HEK293T (cell line): ENCODE results near the gene SLC34A1.
A peak's percentile ranks its signal among the peaks of the same experiment; 100 is the strongest.

Experiments
- CTCF ChIA-PET: fragments of 350-600 bp; formaldehyde crosslinking; extraction: SDS; loops from one replicate; lab custom pipeline; 2021; ENCODE audit warnings: antibody characterized with exemption, inconsistent platforms; lab: Yijun Ruan, JAX
- POLR2A ChIA-PET: fragments of 350-600 bp; formaldehyde crosslinking; extraction: SDS; loops from one replicate; lab custom pipeline; 2020; ENCODE audit warnings: antibody characterized with exemption, inconsistent platforms; lab: Yijun Ruan, JAX
- DNase-seq: peaks from one replicate; pipeline ENCODE4 v3.0.0; 2012; ENCODE audit warnings: mixed read lengths; ENCODE audit errors: extremely low spot score
- ARNT ChIP-seq: fragments of 450-650 bp; IDR thresholded peaks from 2 replicates; pipeline ENCODE4 v1.6.1; 2017; ENCODE audit warnings: mild to moderate bottlenecking
- BHLHE40 ChIP-seq: fragments of 450-650 bp; IDR thresholded peaks from 2 replicates; pipeline ENCODE4 v1.6.1; 2016; ENCODE audit warnings: mild to moderate bottlenecking, moderate library complexity, borderline replicate concordance
- CTBP1 ChIP-seq: fragments of 450-650 bp; IDR thresholded peaks from 2 replicates; pipeline ENCODE4 v1.6.1; 2016; ENCODE audit warnings: borderline replicate concordance
- ELF4 ChIP-seq: fragments of 450-650 bp; IDR thresholded peaks from 2 replicates; pipeline ENCODE4 v1.6.1; 2017; ENCODE audit warnings: antibody characterized with exemption
- FOXA1 ChIP-seq: fragments of 450-650 bp; IDR thresholded peaks from 2 replicates; pipeline ENCODE4 v1.6.1; 2016; ENCODE audit warnings: mild to moderate bottlenecking
- FOXK2 ChIP-seq: fragments of 450-650 bp; IDR thresholded peaks from 2 replicates; pipeline ENCODE4 v1.6.1; 2016; ENCODE audit warnings: mild to moderate bottlenecking
- FOXM1 ChIP-seq: fragments of 450-650 bp; IDR thresholded peaks from 2 replicates; pipeline ENCODE4 v1.6.1; 2017; ENCODE audit warnings: mild to moderate bottlenecking, borderline replicate concordance
- HDGF ChIP-seq: fragments of 450-650 bp; IDR thresholded peaks from 2 replicates; pipeline ENCODE4 v1.6.1; 2017; ENCODE audit warnings: antibody characterized with exemption, borderline replicate concordance
- L3MBTL2 ChIP-seq: fragments of 450-650 bp; conservative IDR thresholded peaks from 2 replicates; pipeline ENCODE4 v1.6.1; 2016; ENCODE audit warnings: mild to moderate bottlenecking
- LEF1 ChIP-seq: fragments of 450-650 bp; IDR thresholded peaks from 2 replicates; pipeline ENCODE4 v1.6.1; 2017; ENCODE audit warnings: mild to moderate bottlenecking, borderline replicate concordance
- NFRKB ChIP-seq: fragments of 450-650 bp; IDR thresholded peaks from 2 replicates; pipeline ENCODE4 v1.6.1; 2016; ENCODE audit warnings: mild to moderate bottlenecking, moderate library complexity
- PKNOX1 ChIP-seq: fragments of 450-650 bp; IDR thresholded peaks from 2 replicates; pipeline ENCODE4 v1.6.1; 2016
- SP1 ChIP-seq: fragments of 450-650 bp; IDR thresholded peaks from 2 replicates; pipeline ENCODE4 v1.6.1; 2017
- SUZ12 ChIP-seq: fragments of 450-650 bp; IDR thresholded peaks from 2 replicates; pipeline ENCODE4 v1.6.1; 2016; ENCODE audit warnings: mild to moderate bottlenecking
- TARDBP ChIP-seq: fragments of 450-650 bp; IDR thresholded peaks from 2 replicates; pipeline ENCODE4 v1.6.1; 2016
- ZNF384 ChIP-seq: fragments of 450-650 bp; IDR thresholded peaks from 2 replicates; pipeline ENCODE4 v1.6.1; 2016

SLC34A1 gene

DNA sequence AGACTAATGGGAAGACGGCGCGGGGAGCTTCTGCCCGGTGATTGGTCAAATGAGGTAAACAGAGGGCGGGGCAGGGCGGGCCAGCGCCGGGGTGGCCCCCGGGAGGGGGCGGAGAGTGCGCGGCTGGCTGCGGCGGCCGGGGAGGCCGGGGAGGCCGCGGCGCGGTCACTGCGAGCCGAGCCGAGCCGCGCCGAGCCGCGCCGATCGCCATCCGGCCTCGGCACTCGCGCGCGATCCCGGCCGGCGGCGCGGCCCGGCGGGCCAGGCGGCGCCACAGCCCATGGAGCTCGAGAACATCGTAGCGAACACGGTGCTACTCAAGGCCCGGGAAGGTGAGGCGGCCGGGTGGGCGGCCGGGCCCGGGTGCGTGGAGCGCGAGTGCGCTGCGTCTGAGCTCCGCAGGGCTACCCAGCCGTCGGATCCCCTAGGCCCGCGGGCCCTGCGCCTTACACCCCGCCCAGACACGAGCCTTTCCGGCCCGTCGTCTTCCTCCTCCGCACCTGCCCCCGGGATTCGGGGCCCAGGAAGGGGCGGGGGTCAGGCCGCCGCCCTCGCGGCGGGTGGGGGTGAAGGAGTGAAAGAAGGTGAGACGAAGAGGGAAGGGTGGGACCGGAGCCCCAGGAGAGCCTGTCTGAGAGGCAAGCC, 42.5 kb downstream of the SLC34A1 start, which contains the start of gene GRK6:
Gene GRK6, plus strand, starts transcription at position 111 of the 645 bp plus-strand sequence. Its CDS starts 170 bp downstream, at position 281.
- DNase-seq, result no peak
- POLR2A ChIA-PET, result interaction anchor here (0.6 to 4.7 kb wide), 28 partner anchors 11 to 125 kb away, joined by 3 to 69 read pairs (median 5); partner anchors contain the start of genes DBN1, F12, LMAN2 and PDLIM7
- CTCF ChIA-PET, result interaction anchor here (0.6 to 3.2 kb wide), 6 partner anchors 11 to 79 kb away, joined by 3 to 23 read pairs (median 4); no protein-coding TSS in a partner anchor

DNA sequence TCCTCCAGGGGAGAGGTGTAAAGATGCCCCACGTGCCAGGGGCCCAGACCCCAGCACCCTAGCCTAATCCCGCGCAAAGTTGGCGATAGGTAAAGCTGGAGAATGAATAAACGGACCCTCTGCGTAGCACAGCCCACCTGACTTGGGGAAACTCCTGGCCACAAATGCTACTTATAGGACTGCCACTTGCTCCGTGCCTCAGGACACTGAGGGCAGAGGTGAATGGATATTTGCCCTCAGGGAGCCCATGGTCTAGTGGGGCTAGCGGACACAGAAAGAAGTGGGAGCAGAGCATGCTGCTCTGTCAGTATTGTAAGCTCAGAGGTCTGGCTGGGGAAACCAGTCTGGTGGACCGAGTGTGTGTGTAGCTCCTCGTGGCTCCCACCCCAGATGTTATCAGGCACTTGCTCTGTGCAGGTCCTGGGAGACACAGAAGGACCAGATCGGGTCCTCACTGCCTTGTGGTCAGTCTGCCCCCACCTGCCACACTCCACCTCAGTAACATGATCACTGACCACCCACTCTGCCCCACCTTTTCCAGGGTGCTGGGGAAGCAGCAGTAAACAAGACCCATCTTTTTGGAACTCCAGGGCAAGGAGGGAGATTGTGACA, 43.1 kb downstream of the SLC34A1 start:
- ChIA-PET POLR2A (interaction anchor here (0.6 to 4.7 kb wide), 18 partner anchors 10 to 125 kb away, joined by 3 to 69 read pairs (median 6); partner anchors contain the start of genes F12, LMAN2 and PRR7), CTCF (interaction anchor here (0.6 to 3.2 kb wide), 4 partner anchors 10 to 65 kb away, joined by 3 to 23 read pairs (median 6); no protein-coding TSS in a partner anchor)
- TF ChIP-seq FOXK2, result no peak
- TF ChIP-seq L3MBTL2, result peak; percentile 95
- no peak for TF ChIP-seq HDGF
- DNase-seq, result no peak

More for the DNA sequence above, 42.5 kb downstream of the SLC34A1 start, which contains the start of gene GRK6:
- no peak for TF ChIP-seq BHLHE40
- TF ChIP-seq FOXA1, result no peak
- TF ChIP-seq ARNT, result no peak; the same call in 1 of the 2 replicates
- TF ChIP-seq FOXM1, result peak; percentile 94
- TF ChIP-seq SUZ12, result no peak
- no peak for TF ChIP-seq LEF1
- no peak for TF ChIP-seq ZNF384

DNA sequence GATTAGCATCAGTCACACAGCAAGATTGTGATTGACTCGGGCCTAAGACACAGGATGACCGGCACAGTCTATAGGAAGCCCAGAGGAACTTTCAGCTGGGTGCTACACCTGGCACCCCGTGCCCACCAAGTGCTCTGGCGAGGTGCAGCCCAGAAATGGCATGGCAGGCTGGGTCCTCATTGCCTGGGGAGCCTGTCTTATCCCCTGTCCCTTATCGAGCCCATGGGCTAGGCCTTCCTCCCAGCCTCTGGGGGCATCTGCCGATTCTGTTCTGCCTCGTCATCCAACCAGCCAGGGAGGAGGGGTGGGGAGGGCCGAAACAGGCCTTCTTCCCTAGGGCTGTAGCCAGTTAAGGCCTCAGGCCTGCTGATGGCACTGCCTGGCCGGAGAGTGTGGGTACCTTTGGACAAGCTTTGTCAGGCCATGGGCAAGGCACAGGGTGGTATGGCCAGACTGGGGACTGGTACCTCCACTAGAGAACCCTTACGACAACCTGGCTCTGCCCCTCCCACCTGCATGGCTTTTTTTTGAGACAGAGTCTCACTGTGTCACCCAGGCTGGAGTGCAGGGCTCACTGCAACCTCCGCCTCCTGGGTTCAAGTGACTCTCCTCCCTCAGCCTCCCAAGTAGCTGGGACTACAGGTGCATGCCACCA, 43.8 kb downstream of the SLC34A1 start:
- ChIA-PET POLR2A (interaction anchor here (0.6 to 4.7 kb wide), 13 partner anchors 9 to 115 kb away, joined by 3 to 69 read pairs (median 6); partner anchors contain the start of genes F12 and PRR7), CTCF (interaction anchor here (0.6 to 3.2 kb wide), 4 partner anchors 10 to 24 kb away, joined by 3 to 23 read pairs (median 4); no protein-coding TSS in a partner anchor)
- TF ChIP-seq CTBP1 (no peak), ELF4 (no peak), SUZ12 (no peak), FOXM1 (no peak)
- DNase-seq, result no peak

DNA sequence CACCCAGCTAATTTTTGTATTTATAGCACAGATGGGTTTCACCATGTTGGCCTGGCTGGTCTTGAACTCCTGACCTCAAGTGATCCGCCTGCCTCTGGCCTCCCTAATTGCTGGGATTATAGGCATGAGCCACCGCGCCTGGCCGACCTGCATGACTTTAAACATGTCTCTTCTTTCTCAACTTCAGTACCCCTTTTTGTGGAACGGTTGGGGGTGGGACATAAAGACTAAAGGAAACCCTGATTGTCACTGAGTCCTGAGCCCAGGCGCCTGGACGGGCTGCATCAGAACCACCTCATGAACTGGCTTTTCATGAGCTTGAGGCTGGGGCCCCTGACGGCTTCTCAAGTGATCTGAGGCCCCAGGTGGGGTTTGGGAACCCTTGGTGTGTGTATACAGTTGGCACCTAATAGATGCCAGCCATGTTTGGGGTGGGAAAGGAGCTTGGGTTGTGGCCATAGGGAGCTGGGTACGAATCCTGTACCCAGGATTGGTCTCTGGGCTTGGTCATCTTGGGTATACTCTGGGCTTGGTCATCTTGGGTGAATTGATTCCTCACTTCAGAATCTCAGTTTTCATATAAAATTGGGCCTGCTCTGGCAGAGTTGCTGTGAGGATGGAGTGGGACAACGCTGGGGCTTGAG, 44.5 kb downstream of the SLC34A1 start:
- TF ChIP-seq NFRKB, result no peak
- no peak for TF ChIP-seq FOXM1
- TF ChIP-seq ARNT, result no peak
- no peak for TF ChIP-seq FOXK2
- TF ChIP-seq SUZ12, result no peak
- no peak for TF ChIP-seq BHLHE40
- POLR2A ChIA-PET, result interaction anchor here (0.6 to 1.9 kb wide), 5 partner anchors 13 to 76 kb away, joined by 3 to 8 read pairs (median 3); no protein-coding TSS in a partner anchor
- CTCF ChIA-PET, result interaction anchor here (0.6 to 0.8 kb wide), 2 partner anchors 13 to 25 kb away, joined by 3 read pairs; no protein-coding TSS in a partner anchor
- no peak for DNase-seq

GRCh38 chr5:177429248-177430040, 45.2 kb downstream of the SLC34A1 start:
- CTCF ChIA-PET, result interaction anchor here (0.6 to 0.8 kb wide), 3 partner anchors 25 to 120 kb away, joined by 3 read pairs; no protein-coding TSS in a partner anchor
- TF ChIP-seq FOXM1, result no peak
- no peak for TF ChIP-seq SP1
- no peak for TF ChIP-seq PKNOX1
- no peak for TF ChIP-seq ELF4
- no peak for TF ChIP-seq ARNT
- no peak for TF ChIP-seq HDGF
- TF ChIP-seq FOXK2, result no peak
- TF ChIP-seq FOXA1, result no peak
- TF ChIP-seq LEF1, result no peak
- no peak for TF ChIP-seq TARDBP
- TF ChIP-seq L3MBTL2, result no peak
- no peak for TF ChIP-seq NFRKB
- no peak for TF ChIP-seq CTBP1
- no peak for TF ChIP-seq BHLHE40
- no peak for DNase-seq
- POLR2A ChIA-PET, result interaction anchor here (0.7 to 1.9 kb wide), 5 partner anchors 12 to 27 kb away, joined by 3 to 8 read pairs (median 3); no protein-coding TSS in a partner anchor
